Activated CD4-positive, alpha-beta T cell treated with anti-CD3 and anti-CD28 coated beads, Interleukin-2, amount 50 U/mL, for 48 hours (primary cell): ENCODE measurements around the gene EYS.
"Not testable (repeated sequence)": the region's sequence is repeated elsewhere in the genome, so short reads cannot be mapped to it uniquely, and the experiment has no call there.

Source experiments
- DNase-seq, 2 experiments: peaks; one replicate each; pipeline ENCODE4 v3.0.0-alpha.2; 2020

Gene EYS

DNA sequence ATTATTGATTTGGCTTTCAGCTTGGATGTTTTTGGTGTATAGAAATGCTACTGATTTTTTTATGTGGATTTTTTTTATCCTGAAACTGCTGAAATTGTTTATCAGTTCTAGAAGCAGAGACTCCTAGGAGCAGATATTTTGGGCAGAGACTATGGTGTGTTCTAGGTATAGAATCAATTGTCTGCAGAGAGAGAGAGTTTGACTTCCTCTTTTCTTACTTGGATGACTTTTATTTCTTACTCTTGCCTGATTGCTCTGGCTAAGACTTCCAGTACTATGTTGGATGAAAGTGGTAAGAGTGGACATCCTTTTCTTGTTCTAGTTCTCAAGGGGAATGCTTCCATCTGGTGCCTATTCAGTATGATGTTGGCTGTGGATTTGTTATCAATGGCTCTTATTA is 1700.8 kb downstream of the EYS start:
- DNase-seq, result no peak

DNA sequence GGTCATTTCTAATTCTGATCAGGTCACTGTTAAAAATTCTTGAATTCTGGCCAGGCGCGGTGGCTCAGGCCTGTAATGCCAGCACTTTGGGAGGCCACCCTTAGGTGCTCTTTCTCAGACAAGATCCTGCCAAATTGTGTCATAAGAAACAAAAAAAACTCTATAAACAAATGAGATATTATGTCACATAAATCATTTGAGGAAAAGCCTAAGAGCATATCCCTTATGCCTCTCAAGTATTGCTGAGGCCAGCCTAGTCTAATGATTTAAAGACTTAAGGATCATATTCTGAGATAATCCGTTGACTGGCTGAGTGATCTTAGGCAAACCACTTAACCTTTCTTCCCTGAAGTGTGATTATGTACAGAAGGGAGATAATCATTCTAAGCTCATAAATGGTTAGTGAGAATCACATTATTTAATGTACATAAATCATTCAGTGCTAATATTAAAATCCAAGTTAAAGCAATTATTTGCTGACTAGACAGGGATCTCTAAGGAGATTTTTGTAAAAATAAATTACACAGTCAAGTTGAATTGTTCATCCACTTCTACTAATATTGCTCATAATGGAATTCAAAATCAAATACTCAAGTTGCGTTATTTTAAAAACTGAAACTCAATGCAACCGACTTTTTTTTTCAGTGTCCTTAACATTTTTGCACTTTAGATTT is 1706.1 kb downstream of the EYS start:
- DNase-seq, result no peak

DNA sequence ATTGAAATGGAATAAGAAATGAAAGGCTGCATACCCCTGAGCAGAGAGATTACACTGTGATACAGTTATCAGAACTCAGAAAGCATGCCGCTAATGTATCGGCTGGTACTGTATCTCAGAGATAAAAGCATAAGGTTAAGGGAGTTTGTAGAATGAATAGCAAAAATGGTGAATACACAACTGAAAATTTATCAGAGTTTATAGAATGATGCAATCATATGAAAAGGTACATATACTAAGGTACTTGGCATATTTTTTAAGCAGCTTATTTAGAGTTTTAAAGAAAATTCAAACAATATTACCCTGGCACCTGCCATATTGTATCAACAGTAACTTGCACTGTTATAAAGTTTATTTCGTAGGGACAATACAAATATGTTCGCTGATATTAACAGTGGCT is 1707.4 kb downstream of the EYS start:
- no peak for DNase-seq

DNA sequence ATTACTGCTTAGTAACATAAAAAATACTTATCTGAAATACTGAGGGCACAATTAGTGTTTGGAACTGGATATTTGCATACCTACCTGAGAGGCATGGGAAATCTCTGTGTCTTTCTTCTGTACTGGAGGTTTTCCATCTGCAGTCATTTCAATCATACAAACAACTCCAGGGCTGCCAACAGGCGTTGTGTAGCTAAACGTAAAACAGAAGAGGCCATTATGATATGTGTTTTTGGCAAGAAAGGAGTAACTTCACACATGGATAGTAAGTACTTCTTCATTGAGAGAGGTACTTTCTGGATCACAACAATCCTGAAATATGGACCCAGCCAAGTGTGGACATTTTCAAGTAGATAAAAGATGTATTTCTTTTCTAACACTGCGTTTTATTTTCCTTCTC is 1708.0 kb downstream of the EYS start:
- no peak for DNase-seq

DNA sequence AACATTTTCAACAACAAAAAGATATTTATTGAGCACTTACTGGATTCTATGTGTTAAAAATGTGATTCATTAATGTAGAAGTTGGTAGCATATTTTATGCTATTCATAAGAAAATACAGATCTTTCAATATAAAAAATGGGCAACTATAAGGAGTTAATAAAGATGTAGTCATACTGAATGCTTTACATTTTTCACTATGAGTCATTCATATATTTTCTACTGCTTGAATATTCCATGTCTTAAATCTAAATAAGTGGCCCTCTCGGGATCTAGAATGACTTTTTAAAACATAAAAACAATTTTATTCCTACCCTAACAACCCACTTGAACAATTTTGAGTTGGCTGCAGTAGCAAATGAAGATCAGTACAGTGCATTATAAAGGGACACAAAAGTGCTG is 1709.3 kb downstream of the EYS start:
- DNase-seq, result no peak

DNA sequence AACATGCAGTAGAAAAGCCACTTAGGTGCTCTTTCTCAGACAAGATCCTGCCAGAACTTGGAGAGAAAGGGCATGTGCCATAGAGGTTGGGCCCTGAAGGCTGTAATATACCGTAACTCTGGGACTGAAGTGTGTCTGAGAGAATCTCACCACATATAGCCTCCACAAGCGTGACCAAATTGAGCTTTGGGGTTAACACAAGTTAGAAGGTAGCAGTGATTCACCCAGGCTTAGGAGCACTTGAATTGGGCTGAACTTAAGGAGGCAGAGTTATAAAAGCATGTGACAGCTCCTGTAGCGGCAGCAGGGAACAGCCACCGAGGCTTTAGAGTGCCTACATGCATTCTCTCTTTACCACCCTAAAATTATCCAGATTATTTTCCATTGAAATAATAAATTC is 1709.8 kb downstream of the EYS start:
- no peak for DNase-seq

DNA sequence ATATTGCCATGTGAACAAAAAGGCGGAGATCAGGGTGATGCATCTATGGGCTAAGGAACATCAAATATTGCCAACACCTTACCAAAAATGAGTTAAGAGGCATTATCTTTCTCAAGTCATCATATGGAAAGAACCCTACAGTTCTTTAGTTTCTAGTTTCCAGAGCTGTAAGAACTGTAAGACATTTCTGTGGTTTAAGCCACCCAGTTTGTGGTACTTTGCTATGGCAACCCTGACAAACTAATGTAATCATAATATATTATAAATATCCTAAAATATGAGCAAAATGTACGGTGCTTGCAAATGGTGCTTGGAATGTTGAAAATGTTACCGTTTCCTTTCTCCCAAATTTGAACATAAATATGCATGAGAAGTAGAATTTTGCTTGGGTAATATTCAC is 1721.8 kb downstream of the EYS start:
- DNase-seq, result no peak

DNA sequence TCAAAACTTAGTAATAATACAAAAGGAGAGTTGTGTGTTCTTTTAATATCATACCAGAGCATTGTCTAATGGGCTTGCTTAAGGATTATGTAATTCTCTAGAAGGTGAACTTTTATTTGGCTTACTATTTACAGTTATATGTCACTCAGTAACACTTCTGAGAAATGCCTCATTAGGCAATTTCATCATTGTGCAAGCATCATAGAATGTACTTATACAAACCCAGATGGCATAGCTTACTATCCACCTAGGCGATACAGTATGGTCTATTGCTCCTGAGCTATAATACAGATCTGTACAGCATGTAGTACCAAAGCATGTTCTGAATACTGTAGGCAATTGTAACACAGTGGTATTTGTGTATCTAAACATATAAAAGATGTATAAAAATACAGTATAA is 1731.3 kb downstream of the EYS start:
- DNase-seq, result no peak

DNA sequence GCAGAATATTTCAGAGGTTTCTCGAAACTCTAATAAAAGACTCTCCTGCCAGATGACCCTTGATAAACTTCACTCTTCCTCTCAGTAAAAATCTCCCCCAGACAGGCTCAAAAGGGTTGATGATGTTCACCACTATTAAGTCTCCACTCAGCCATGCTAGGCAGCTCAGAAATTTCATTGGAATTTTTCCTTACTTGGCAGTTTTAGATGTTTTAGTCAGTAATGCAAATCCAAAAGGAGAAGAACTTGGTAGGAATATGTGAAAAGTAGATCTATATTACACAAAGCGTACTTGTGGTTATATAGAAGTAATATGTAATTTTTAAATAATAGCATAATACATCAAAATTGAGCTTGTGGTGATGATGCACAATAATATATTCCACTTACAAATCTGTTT is 1738.4 kb downstream of the EYS start:
- DNase-seq, result no peak

DNA sequence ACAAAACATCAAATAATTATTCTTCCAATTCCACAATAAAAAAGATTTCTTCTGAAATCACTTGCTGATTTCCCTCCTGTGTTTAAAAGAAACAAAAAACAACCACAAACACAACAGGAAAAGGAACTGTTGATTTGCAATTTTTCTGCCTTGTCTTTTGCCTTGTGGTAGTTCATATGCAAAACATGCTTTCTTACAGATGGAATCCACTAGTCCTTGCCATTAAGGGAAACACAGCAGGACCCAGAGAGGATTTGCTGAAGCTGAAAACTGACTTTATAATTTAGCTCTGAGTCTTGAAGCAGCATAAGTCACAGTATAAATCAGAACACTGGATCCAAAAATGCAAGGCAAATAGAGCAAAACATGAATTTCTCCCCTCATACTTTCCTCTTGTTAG is 1742.7 kb downstream of the EYS start:
- DNase-seq, result no peak

DNA sequence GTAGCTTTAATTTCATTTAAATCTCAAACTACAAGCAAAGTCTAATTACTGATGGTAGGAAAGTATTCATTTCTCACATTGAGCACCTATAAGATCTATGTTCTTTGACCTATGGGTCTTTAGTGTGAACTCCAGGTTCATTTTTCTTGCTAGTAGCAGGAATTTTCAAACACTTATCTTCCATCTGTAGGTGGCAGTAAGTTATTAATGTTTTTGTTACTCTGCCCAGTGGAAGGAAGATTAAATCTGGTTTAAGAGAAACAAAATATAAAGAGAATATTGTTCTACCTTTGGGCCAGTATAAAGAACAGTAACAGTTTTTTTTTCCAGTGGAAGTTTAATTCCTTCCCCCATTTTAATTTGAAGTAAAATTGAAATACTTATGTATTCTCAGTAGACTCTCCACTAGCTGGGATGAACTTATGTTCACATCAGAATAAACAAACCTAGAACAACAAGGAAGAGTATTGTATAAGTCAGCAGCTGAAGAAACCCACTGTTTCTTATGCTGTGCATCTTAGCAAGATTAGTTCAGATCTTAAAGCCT is 1743.2 kb downstream of the EYS start:
- no peak for DNase-seq

DNA sequence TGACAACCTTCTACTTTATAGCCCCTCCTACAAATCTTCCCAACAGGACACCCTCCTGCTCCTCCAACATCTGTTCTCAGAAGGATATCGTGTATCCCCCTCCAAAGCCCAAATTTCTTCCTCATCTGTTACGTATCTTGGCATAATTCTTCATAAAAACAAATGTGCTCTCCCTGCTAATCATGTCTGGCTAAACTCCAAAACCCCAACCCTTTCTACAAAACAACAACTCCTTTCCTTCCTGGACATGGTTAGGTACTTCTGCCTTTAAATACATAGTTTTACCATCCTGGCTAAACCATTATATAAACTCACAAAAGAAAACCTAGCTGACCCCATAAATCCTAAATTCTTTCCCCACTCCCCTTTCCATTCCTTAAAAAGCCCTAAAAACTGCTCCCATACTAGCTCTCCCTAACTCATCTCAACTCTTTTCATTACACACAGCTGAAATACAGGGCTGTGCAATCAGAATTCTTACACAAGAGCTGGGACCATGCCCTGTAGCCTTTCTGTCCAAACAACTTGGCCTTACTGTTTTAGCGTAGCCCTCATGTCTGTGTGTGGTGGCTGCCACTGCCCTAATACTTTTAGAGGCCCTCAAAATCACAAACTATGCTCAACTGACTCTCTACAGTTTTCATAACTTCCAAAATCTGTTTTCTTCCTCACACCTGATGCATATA is 1753.5 kb downstream of the EYS start:
- not testable (repeated sequence) for DNase-seq

DNA sequence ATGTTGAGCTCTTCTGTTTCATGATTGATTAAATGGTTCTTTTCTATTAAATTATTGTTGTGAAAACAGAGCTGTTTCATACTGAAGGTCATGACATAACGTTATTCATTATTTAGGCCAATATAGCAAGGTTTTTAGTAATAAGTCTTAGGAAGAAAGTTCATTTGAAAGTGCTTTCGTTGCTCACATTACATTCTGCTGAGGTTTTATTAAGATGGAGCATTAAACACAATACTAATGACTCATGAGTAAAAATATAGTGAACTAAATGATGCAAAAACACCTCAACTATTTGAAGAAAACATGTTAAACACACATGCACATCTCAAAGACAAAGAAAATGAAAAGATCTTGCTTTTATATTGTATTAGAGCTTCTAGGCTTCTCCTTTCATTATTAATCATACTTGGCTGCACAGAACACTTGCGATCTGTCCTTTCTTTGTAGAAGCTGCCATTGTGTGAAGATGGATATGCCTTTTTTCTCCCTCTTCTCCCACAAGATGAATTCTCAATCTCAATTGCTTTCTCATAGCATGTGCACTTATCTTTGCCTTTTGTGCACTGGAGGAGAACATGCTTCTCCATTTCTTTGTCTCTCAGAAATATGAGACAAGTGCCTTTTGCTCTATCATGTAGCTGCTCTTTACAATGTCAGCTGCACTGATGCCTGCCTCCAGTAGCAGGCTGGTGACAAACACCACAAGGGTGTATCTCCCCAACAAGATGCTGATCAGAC is 1759.1 kb downstream of the EYS start:
- DNase-seq, result no peak

DNA sequence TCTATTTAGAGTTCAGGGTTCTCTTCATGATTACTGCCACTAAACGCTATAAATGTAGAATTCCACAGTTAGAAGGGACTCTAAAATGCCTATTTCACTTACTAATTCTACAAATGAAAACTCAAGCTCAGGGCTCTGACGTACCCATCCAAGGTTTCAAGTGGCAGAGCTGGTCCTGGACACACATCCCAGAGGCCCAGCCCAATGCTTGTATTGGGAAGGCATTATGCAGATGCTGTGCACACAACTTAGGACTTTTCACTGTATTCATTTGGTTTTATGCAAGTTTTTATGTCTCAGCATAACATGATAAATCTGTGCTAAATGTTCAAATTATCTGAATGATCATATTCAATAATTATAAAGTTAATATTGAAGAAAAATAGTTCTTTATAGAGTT is 1761.0 kb downstream of the EYS start:
- no peak for DNase-seq

DNA sequence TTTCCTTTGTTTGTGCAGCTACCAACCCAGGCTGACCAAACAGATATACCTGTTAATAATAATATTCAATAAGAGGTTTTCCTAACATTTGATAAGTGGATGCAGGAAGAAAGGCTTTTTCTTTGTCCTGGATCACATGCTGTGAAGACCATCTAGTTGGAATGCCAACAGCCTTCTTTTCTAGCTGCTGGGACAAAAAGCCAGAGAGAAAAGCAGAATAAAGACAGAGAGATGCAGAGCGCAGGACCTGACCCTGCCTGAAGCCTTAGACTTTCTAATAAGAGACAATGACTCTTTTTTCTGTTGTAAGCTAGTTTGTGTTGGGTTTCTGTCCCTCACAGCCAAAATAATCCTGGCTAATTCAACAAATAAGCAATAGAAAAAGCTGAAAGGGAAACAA is 1763.2 kb downstream of the EYS start:
- DNase-seq, result no peak

DNA sequence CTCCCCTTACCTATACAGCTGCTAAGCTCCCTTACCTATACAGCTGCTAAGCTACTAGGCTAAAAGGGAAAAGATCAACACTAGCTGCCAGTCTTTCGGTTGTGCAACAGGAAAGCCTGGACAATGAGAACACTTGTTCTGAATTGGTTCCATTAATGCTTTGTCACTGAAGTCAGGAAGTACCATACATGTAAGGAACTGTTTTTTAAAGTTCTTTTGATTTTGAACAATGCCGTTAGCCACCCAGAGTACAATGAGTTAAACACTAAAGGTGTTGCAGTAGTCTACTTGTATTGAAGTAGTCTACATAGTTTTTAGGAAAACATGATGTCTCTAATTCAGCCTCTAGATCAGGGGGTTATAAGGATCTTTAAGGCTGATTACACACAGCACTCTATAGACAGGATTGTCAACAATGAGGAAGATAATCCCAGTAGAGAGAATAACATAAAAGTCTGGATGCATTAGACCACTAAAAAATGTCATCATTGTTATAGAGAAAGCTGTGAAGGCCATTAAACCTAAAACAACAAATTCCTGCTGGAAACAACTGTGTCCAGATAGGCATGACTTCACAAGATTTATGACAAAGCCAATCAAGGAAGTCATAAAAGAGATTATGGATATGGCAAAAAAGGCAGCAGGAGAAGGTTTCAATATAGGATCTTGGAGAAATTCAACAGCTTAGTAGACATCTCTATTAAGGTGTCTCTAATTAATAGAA is 1765.1 kb downstream of the EYS start:
- DNase-seq, result no peak

DNA sequence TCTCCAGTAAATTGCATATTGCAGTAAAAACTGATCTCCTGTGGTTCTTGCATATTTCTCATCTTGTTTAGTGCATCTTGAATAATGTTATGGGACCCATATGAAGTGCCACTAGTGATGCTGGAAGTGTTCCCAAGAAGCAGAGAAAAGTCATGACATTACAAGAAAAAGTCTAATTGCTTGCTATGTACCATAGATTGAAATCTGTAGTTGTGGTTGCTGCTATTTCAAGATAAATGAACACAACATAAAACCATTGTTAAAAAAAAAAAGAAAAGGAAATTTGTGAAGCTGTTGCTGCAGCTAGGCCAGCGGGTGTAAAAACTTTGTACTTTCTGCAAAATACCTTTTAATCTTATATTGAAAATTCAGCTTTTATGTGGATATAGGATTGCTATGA is 1767.0 kb downstream of the EYS start:
- no peak for DNase-seq

DNA sequence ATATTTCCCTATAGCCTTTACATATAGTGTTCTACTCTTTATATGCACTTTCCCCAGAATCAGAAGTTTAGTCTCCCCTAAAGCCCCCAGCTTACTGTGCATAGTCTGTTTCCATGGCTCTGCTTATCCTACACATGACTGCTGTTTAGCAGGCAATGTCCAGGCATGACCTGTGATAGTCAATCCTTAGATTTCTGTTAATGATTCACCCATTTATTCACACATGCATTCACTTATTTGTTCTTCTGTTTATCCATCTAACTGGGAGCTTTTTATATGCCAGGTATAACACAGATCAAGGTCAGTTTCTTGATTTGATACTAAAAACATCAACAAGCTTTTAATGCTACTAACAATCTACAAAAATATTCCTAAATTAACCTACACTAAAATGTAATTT is 1770.6 kb downstream of the EYS start:
- DNase-seq, result no peak

DNA sequence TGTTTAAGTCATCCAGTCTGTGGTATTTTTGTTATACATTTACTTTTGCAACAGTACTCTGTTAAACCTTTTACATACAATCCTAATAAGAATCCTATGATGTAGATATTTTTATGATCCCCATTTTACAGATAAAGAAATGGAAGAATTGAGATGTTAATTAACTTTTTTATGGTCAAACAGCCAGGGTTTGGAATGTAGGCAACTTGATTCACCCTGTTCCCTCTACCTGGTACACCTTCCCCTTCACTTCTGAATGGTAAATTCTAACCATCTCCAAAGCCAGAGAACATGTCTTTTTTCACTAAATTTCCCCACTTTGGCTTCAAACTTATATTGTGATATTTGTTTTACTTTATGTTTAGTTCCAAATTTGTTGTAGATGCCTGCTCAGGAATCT is 1771.3 kb downstream of the EYS start:
- no peak for DNase-seq

DNA sequence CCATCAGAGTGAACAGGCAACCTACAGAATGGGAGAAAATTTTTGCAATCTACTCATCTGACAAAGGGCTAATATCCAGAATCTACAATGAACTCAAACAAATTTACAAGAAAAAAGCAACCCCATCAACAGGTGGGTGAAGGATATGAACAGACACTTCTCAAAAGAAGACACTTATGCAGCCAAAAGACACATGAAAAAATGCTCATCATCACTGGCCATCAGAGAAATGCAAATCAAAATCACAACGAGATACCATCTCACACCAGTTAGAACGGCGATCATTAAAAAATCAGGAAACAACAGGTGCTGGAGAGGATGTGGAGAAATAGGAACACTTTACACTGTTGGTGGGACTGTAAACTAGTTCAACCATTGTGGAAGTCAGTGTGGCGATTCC is 1773.1 kb downstream of the EYS start:
- not testable (repeated sequence) for DNase-seq

DNA sequence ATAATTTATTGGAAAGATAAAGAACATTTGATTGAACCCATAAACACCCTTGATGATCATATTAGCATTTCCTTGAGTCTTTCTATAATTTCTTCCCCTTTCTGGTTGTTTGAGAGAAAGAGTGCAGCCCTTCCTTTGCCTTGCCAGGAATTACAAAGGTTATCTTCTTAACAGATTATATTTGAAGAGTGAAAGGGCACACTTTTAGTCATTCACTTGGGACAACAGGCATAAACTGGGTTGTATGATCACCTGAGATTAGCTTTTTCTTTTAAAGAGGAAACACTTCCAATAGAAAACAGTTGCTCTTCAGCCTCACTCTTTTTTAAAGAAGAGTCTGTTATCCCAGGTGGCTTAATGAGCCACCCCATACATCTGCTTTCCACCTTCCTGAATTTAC is 1776.2 kb downstream of the EYS start:
- no peak for DNase-seq

DNA sequence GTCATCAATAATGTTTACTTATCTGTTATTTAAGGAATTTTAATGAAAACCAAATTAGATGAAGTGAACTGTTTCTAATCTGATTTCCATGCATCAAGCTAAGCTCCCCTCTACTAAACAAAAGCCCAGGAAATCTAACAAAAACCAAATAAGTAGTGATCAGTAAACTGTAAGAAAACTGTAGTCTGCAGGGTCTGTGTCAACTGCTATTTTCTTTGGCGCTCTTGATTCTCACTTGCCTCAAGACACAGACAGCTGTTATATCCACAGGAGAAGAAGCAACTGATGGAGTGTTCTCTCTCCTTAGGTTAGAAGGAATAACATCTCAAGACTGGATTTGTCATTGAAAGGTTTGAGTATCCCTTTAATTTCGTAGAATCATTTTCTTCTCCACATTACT is 1777.9 kb downstream of the EYS start:
- no peak for DNase-seq

DNA sequence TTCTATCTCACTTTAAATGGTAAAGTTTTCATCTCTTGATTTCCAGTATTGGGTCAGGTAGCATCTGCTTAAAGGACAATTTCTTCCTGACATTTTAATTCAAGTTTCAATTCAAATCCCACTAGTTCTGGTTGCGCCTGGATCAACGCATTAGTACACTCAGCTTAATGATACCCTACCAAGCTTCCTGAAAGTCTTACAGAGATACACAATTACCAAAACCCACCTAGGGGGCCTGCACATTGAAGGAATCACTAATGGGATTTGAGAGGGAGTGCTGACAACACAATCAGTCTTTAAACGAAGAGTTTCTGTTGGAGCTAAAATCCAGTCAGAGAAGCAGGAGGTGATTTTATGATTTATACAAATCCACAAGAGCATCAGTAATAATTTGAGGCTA is 1778.4 kb downstream of the EYS start:
- DNase-seq, result no peak
